Mesenchymal stem cell (in vitro differentiated cells and primary cell): Measurements from ENCODE around the gene RASD1. TPM values are rescaled to one million over a fixed set of nuclear protein-coding genes. Genes with fewer than 3 reads are reported as not detected.

Experiments used
- small RNA-seq: library from polyadenylated mRNA; stranded (forward); fragments of <200 nt; extraction: miRNeasy Mini kit (QIAGEN cat#:217004); gene quantifications from one replicate; pipeline ENCODE3, GENCODE V24; 2013; ENCODE audit warnings: low read depth

The RASD1 gene

Small RNA genes within 50 kb of the gene (small RNA-seq; reads per million reads assigned to genes)
- not detected for gene RF00019
